HEK293T (cell line): ENCODE data around the gene SLC24A4.

Experiments
- ARNT ChIP-seq: fragments of 450-650 bp; IDR thresholded peaks from 2 replicates; pipeline ENCODE4 v1.6.1; 2017; ENCODE audit warnings: mild to moderate bottlenecking
- BHLHE40 ChIP-seq: fragments of 450-650 bp; IDR thresholded peaks from 2 replicates; pipeline ENCODE4 v1.6.1; 2016; ENCODE audit warnings: mild to moderate bottlenecking, moderate library complexity, borderline replicate concordance
- FOXK2 ChIP-seq: fragments of 450-650 bp; IDR thresholded peaks from 2 replicates; pipeline ENCODE4 v1.6.1; 2016; ENCODE audit warnings: mild to moderate bottlenecking
- FOXM1 ChIP-seq: fragments of 450-650 bp; IDR thresholded peaks from 2 replicates; pipeline ENCODE4 v1.6.1; 2017; ENCODE audit warnings: mild to moderate bottlenecking, borderline replicate concordance
- SUZ12 ChIP-seq: fragments of 450-650 bp; IDR thresholded peaks from 2 replicates; pipeline ENCODE4 v1.6.1; 2016; ENCODE audit warnings: mild to moderate bottlenecking
- TARDBP ChIP-seq: fragments of 450-650 bp; IDR thresholded peaks from 2 replicates; pipeline ENCODE4 v1.6.1; 2016
- ZNF384 ChIP-seq: fragments of 450-650 bp; IDR thresholded peaks from 2 replicates; pipeline ENCODE4 v1.6.1; 2016
- TF ChIP-seq, protein P1 (sequence below): fragments of 450-650 bp; IDR thresholded peaks from 2 replicates; pipeline ENCODE4 v1.6.1; 2016

DNA sequence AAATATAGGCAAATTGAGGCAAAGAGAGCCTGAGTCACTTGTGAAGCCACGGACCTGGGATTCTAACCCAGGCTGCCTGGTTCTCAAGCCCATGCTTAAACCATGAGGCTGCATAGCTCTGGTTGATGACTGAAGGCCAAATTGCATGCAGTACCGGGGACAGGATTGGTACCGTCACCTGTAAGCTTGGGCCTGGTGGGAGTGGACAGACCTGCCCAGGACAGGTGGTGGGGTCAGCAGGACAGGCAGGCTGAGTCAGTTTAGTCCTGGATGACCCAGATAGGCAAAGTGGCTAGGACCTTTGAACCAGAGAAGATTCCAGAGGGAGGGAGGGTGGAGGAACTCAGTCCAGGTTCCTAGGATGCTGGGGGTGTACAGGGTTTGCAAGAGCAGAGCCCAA is 216.5 kb downstream of the SLC24A4 start:
- TF ChIP-seq FOXK2 (no peak), SUZ12 (no peak), TARDBP (no peak), FOXM1 (no peak), BHLHE40 (no peak), ZNF384 (no peak), ARNT (no peak)
- TF ChIP-seq, protein P1, sequence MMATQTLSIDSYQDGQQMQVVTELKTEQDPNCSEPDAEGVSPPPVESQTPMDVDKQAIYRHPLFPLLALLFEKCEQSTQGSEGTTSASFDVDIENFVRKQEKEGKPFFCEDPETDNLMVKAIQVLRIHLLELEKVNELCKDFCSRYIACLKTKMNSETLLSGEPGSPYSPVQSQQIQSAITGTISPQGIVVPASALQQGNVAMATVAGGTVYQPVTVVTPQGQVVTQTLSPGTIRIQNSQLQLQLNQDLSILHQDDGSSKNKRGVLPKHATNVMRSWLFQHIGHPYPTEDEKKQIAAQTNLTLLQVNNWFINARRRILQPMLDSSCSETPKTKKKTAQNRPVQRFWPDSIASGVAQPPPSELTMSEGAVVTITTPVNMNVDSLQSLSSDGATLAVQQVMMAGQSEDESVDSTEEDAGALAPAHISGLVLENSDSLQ: no peak
